IMR-90 (cell line): ENCODE measurements around the gene ZDHHC1. TPM values are rescaled to one million over a fixed set of nuclear protein-coding genes. Genes with fewer than 3 reads are reported as not detected.
A peak's percentile ranks its signal among the peaks of the same experiment; 100 is the strongest.

ENCODE experiments used
- ATAC-seq: fragments of 200-7000 bp; cut with Tn5 transposase; 2 replicates; pipeline ENCODE4 v1.9.1; 2020; ENCODE audit warnings: low read depth, mild to moderate bottlenecking, moderate library complexity
- BruUV-seq: library from RNA; stranded (reverse); fragments of 400-500 nt; replicated peaks from 2 replicates; lab custom pipeline; 2021; lab: Mats Ljungman, UMichigan
- CTCF ChIA-PET: fragments of 300-600 bp; formaldehyde crosslinking; extraction: SDS; loops from one replicate; lab custom pipeline; 2021; ENCODE audit warnings: antibody characterized with exemption; lab: Yijun Ruan, JAX
- POLR2A ChIA-PET: fragments of 300-600 bp; sonication (Branson Sonifier 250); formaldehyde crosslinking; loops from one replicate; lab custom pipeline; 2022; ENCODE audit warnings: antibody characterized with exemption; ENCODE audit not compliant: unreplicated experiment; lab: Charles Lee
- DNase-seq: peaks from one replicate; pipeline ENCODE4 v3.0.0; 2013
- H2AFZ ChIP-seq: replicated peaks from 2 replicates; pipeline ENCODE3; 2013; ENCODE audit warnings: low read length, mild to moderate bottlenecking; ENCODE audit not compliant: poor library complexity
- H2AK5ac ChIP-seq: 2 replicates; pipeline ENCODE4 v1.6.1; 2013; ENCODE audit warnings: low read depth, low read length, inconsistent platforms
- H2AK9ac ChIP-seq: replicated peaks from 2 replicates; pipeline ENCODE3; 2013; ENCODE audit warnings: mild to moderate bottlenecking, low read depth, low read length, moderate library complexity; ENCODE audit not compliant: poor library complexity
- H2BK120ac ChIP-seq: 2 replicates; pipeline ENCODE4 v1.6.1; 2013; ENCODE audit warnings: low read depth, low read length, inconsistent platforms
- H2BK15ac ChIP-seq: 3 replicates; pipeline ENCODE4 v1.6.1; 2013; ENCODE audit warnings: low read depth, low read length, inconsistent platforms
- H2BK20ac ChIP-seq: 2 replicates; pipeline ENCODE4 v1.6.1; 2013; ENCODE audit warnings: low read depth, mild to moderate bottlenecking, inconsistent platforms, low read length, moderate library complexity
- H2BK5ac ChIP-seq: 2 replicates; pipeline ENCODE4 v1.6.1; 2013; ENCODE audit warnings: mild to moderate bottlenecking, low read depth, low read length, inconsistent platforms; ENCODE audit not compliant: poor library complexity, severe bottlenecking
- H3K14ac ChIP-seq: replicated peaks from 2 replicates; pipeline ENCODE4 v1.6.1; 2013; ENCODE audit warnings: low read depth, low read length, inconsistent platforms
- H3K18ac ChIP-seq: 2 replicates; pipeline ENCODE4 v1.6.1; 2013; ENCODE audit warnings: low read depth, low read length, control low read depth
- H3K23ac ChIP-seq: 2 replicates; pipeline ENCODE4 v1.6.1; 2013; ENCODE audit warnings: low read depth, low read length, inconsistent platforms
- H3K27ac ChIP-seq: 2 replicates; pipeline ENCODE4 v1.5.1; 2013; ENCODE audit warnings: mild to moderate bottlenecking, control low read depth, low read length; ENCODE audit not compliant: insufficient read depth
- H3K27me3 ChIP-seq: 2 replicates; pipeline ENCODE4 v1.6.1; 2013; ENCODE audit warnings: low read length; ENCODE audit not compliant: control insufficient read depth, insufficient read depth
- H3K36me3 ChIP-seq: 2 replicates; pipeline ENCODE4 v1.6.1; 2013; ENCODE audit warnings: low read length, mixed read lengths; ENCODE audit not compliant: control insufficient read depth, insufficient read depth
- H3K4ac ChIP-seq: 2 replicates; pipeline ENCODE4 v1.6.1; 2013; ENCODE audit warnings: low read depth, low read length, inconsistent platforms
- H3K4me1 ChIP-seq: 2 replicates; pipeline ENCODE4 v1.6.1; 2013; ENCODE audit warnings: low read length, mixed read lengths; ENCODE audit not compliant: control insufficient read depth, insufficient read depth
- H3K4me2 ChIP-seq: 2 replicates; pipeline ENCODE4 v1.6.1; 2013; ENCODE audit warnings: low read depth, mild to moderate bottlenecking, control low read depth, low read length, moderate library complexity
- H3K4me3 ChIP-seq: 2 replicates; pipeline ENCODE4 v1.5.1; 2013; ENCODE audit warnings: low read depth, mild to moderate bottlenecking, control low read depth, low read length, moderate library complexity; ENCODE audit not compliant: insufficient read depth
- H3K56ac ChIP-seq: 2 replicates; pipeline ENCODE4 v1.6.1; 2013; ENCODE audit warnings: low read length, inconsistent platforms; ENCODE audit not compliant: insufficient read depth; ENCODE audit errors: extremely low read depth
- H3K79me1 ChIP-seq, 2 experiments: 2 replicates each; pipeline ENCODE4 v1.6.1; 2013; ENCODE audit warnings: low read length in 2 of 2, inconsistent platforms in 1 of 2, low read depth in 1 of 2
- H3K9ac ChIP-seq: 2 replicates; pipeline ENCODE4 v1.6.1; 2013; ENCODE audit warnings: low read depth, low read length, control low read depth
- H3K9me1 ChIP-seq: 2 replicates; pipeline ENCODE4 v1.6.1; 2013; ENCODE audit warnings: low read length, inconsistent platforms; ENCODE audit not compliant: insufficient read depth
- H3K9me3 ChIP-seq: 2 replicates; pipeline ENCODE4 v1.6.1; 2013; ENCODE audit warnings: low read length; ENCODE audit not compliant: control insufficient read depth, insufficient read depth
- H4K20me1 ChIP-seq: 2 replicates; pipeline ENCODE4 v1.6.1; 2013; ENCODE audit warnings: low read length, inconsistent platforms; ENCODE audit not compliant: insufficient read depth
- H4K5ac ChIP-seq: 2 replicates; pipeline ENCODE4 v1.6.1; 2013; ENCODE audit warnings: mild to moderate bottlenecking, low read depth, low read length, control low read depth
- H4K8ac ChIP-seq, 2 experiments: 2 replicates each; pipeline ENCODE4 v1.6.1; 2013; ENCODE audit warnings: low read depth in 2 of 2, low read length in 2 of 2, control low read depth in 1 of 2, inconsistent platforms in 1 of 2
- H4K91ac ChIP-seq: 2 replicates; pipeline ENCODE4 v1.6.1; 2013; ENCODE audit warnings: low read depth, low read length, inconsistent platforms; ENCODE audit not compliant: insufficient read depth
- BHLHE40 ChIP-seq: fragments of 150-350 bp; IDR thresholded peaks from 2 replicates; pipeline ENCODE4 v1.6.1; 2016; ENCODE audit warnings: mild to moderate bottlenecking, low read depth, low read length
- CEBPB ChIP-seq: IDR thresholded peaks from 2 replicates; pipeline ENCODE4 v1.6.1; 2012; ENCODE audit warnings: low read depth, low read length, improper control_type of control experiment
- CHD1 ChIP-seq: IDR thresholded peaks from 2 replicates; pipeline ENCODE4 v1.6.1; 2012; ENCODE audit warnings: low read depth, low read length, improper control_type of control experiment
- FOS ChIP-seq: fragments of 150-350 bp; IDR thresholded peaks from 2 replicates; pipeline ENCODE4 v1.6.1; 2016; ENCODE audit warnings: low read depth, low read length
- MAFK ChIP-seq: IDR thresholded peaks from 2 replicates; pipeline ENCODE4 v1.6.1; 2012; ENCODE audit warnings: low read depth, low read length, improper control_type of control experiment
- MAZ ChIP-seq: IDR thresholded peaks from 2 replicates; pipeline ENCODE4 v1.6.1; 2012; ENCODE audit warnings: low read depth, mild to moderate bottlenecking, low read length, improper control_type of control experiment, moderate library complexity, borderline replicate concordance
- MXI1 ChIP-seq: IDR thresholded peaks from 2 replicates; pipeline ENCODE4 v1.6.1; 2012; ENCODE audit warnings: low read depth, mild to moderate bottlenecking, low read length, moderate library complexity, borderline replicate concordance
- NFE2L2 ChIP-seq: fragments of 150-350 bp; IDR thresholded peaks from 2 replicates; pipeline ENCODE4 v1.6.1; 2016; ENCODE audit warnings: low read depth, mild to moderate bottlenecking, low read length
- POLR2A ChIP-seq: IDR thresholded peaks from 2 replicates; pipeline ENCODE4 v1.6.1; 2012; ENCODE audit warnings: mild to moderate bottlenecking, low read depth, low read length
- RAD21 ChIP-seq: IDR thresholded peaks from 2 replicates; pipeline ENCODE4 v1.6.1; 2012; ENCODE audit warnings: low read length, improper control_type of control experiment
- RCOR1 ChIP-seq: IDR thresholded peaks from 2 replicates; pipeline ENCODE4 v1.6.1; 2012; ENCODE audit warnings: mild to moderate bottlenecking, low read length, improper control_type of control experiment; ENCODE audit not compliant: insufficient replicate concordance
- RFX5 ChIP-seq: IDR thresholded peaks from 2 replicates; pipeline ENCODE4 v1.8.0; 2012; ENCODE audit warnings: low read depth, mild to moderate bottlenecking, low read length, moderate library complexity
- SMC3 ChIP-seq: fragments of 150-350 bp; IDR thresholded peaks from 2 replicates; pipeline ENCODE4 v1.6.1; 2016; ENCODE audit warnings: low read depth, mild to moderate bottlenecking, antibody characterized with exemption, low read length, moderate library complexity
- WGBS, 2 experiments: methylation state at CpG; one replicate each; pipeline versions ENCODE4 v1.1.5 to v1.1.7; 2013; ENCODE audit warnings: missing lambda C conversion rate in 2 of 2; ENCODE audit not compliant: insufficient read length in 1 of 2; ENCODE audit errors: extremely low coverage in 2 of 2; 5-methylcytosine and 5-hydroxymethylcytosine counted together
- dilution Hi-C: fragments of 300-500 bp; cut with HindIII; formaldehyde crosslinking; loops from one replicate; pipeline ENCODE4 v1.14.3; 2018; ENCODE audit warnings: low sequenced_read_pairs; ENCODE audit not compliant: unreplicated experiment
- in situ Hi-C: fragments of 300-500 bp; cut with MboI; formaldehyde crosslinking; loops from 3 replicates; pipeline ENCODE4 v1.14.3; 2019; ENCODE audit warnings: low sequenced_read_pairs, inconsistent platforms, mixed read lengths
- intact Hi-C: fragments of 100-400 bp; cut with micrococcal nuclease; formaldehyde crosslinking; loops from 2 replicates; pipeline ENCODE4 v1.10.0; 2022
- polyA plus RNA-seq, 3 experiments: library from polyadenylated mRNA; depleted of rRNA; stranded (reverse); fragments of >200 nt; gene quantifications; 2 replicates each; pipeline ENCODE4 v1.2.3, GENCODE V29; 2012; ENCODE audit warnings: low replicate concordance in 1 of 3
- total RNA-seq: library from RNA; depleted of rRNA; stranded (reverse); fragments of >200 nt; gene quantifications from 2 replicates; pipeline ENCODE4 v1.2.3, GENCODE V29; 2012
- TF ChIP-seq, protein P1 (sequence below): conservative IDR thresholded peaks from 2 replicates; pipeline ENCODE4 v1.5.1; 2012; ENCODE audit warnings: mild to moderate bottlenecking, low read depth, low read length, improper control_type of control experiment
- TF ChIP-seq, protein P2 (sequence below): fragments of 150-350 bp; IDR thresholded peaks from 2 replicates; pipeline ENCODE4 v1.6.1; 2016; ENCODE audit warnings: low read depth, mild to moderate bottlenecking, low read length, moderate library complexity, borderline replicate concordance
- TF ChIP-seq, protein P3 (sequence below): fragments of 150-350 bp; IDR thresholded peaks from 2 replicates; pipeline ENCODE4 v1.6.1; 2017; ENCODE audit warnings: mild to moderate bottlenecking, antibody characterized with exemption, low read length, low read depth

ZDHHC1 gene
- total and polyA plus RNA-seq, 2 of the 4 experiments (the other 2 are of a cell fraction), result 2.0 to 5.9 TPM

DNA sequence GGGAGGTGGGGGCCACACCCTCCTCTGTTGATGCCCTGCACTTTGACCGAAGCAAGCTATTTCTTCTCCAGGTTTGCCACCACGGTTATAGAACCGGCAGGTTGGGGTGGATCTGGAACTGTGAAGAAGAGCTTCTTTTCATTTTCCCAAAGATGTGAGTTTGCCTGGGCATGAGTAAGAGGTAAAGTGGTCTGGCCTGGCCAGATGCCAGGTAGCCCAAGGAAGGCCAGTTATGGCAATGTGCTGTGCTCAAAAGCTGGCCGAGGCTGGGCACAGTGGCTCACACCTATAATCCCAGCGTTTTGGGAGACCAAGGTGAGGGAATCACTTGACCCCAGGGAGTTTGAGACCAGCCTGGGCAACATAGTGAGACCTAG is 46.0 kb upstream of the ZDHHC1 start:
- Histone ChIP-seq H2AK9ac (peak overlapping the region; percentile 5), H2AFZ (peak overlapping the region; percentile 39), H2BK120ac (no peak overlapping the region), H3K4me3 (no peak overlapping the region), H4K20me1 (peaks cover 98% of the 10 kb centered on the region), H3K4me2 (no peak overlapping the region), H3K9ac (no peak overlapping the region), H3K9me1 (peaks cover 16% of the 10 kb centered on the region), H3K79me1 (peaks cover 23 to 95% of the 10 kb centered on the region in 2 experiments), H3K4me1 (peaks cover 25% of the 10 kb centered on the region), H4K5ac (no peak overlapping the region), H2BK5ac (no peak overlapping the region), H3K23ac (no peak overlapping the region), H3K36me3 (peaks cover 6% of the 10 kb centered on the region), H3K14ac (0 out of 2 replicates have a peak overlapping the region, but pooled peaks have one; percentile 5), H3K27ac (no peak overlapping the region), H3K56ac (no peak overlapping the region), H3K4ac (no peak overlapping the region), H3K9me3 (no peaks in the 10 kb centered on the region), H2BK15ac (no peak overlapping the region), H3K18ac (no peak overlapping the region), H4K91ac (no peak overlapping the region), H4K8ac (no peak overlapping the region), H2BK20ac (no peak overlapping the region; the same call in 1 of the 2 replicates), H2AK5ac (no peak overlapping the region), H3K27me3 (no peaks in the 10 kb centered on the region)
- ATAC-seq, result no peak
- intact Hi-C loops, result no loop called here
- DNase-seq, result no peak
- TF ChIP-seq NFE2L2 (no peak), MXI1 (no peak), RCOR1 (no peak), RFX5 (no peak), BHLHE40 (no peak), SMC3 (no peak), RAD21 (no peak), MAFK (no peak), CHD1 (no peak), POLR2A (no peak), CEBPB (no peak), FOS (no peak), MAZ (no peak)
- TF ChIP-seq, protein P1, sequence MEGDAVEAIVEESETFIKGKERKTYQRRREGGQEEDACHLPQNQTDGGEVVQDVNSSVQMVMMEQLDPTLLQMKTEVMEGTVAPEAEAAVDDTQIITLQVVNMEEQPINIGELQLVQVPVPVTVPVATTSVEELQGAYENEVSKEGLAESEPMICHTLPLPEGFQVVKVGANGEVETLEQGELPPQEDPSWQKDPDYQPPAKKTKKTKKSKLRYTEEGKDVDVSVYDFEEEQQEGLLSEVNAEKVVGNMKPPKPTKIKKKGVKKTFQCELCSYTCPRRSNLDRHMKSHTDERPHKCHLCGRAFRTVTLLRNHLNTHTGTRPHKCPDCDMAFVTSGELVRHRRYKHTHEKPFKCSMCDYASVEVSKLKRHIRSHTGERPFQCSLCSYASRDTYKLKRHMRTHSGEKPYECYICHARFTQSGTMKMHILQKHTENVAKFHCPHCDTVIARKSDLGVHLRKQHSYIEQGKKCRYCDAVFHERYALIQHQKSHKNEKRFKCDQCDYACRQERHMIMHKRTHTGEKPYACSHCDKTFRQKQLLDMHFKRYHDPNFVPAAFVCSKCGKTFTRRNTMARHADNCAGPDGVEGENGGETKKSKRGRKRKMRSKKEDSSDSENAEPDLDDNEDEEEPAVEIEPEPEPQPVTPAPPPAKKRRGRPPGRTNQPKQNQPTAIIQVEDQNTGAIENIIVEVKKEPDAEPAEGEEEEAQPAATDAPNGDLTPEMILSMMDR, result no peak
- TF ChIP-seq, protein P2, sequence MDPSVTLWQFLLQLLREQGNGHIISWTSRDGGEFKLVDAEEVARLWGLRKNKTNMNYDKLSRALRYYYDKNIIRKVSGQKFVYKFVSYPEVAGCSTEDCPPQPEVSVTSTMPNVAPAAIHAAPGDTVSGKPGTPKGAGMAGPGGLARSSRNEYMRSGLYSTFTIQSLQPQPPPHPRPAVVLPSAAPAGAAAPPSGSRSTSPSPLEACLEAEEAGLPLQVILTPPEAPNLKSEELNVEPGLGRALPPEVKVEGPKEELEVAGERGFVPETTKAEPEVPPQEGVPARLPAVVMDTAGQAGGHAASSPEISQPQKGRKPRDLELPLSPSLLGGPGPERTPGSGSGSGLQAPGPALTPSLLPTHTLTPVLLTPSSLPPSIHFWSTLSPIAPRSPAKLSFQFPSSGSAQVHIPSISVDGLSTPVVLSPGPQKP, result no peak
- TF ChIP-seq, protein P3, sequence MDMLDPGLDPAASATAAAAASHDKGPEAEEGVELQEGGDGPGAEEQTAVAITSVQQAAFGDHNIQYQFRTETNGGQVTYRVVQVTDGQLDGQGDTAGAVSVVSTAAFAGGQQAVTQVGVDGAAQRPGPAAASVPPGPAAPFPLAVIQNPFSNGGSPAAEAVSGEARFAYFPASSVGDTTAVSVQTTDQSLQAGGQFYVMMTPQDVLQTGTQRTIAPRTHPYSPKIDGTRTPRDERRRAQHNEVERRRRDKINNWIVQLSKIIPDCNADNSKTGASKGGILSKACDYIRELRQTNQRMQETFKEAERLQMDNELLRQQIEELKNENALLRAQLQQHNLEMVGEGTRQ, result no peak
- dilution Hi-C loops, result no loop called here
- ChIA-PET POLR2A (interaction anchor here (1.1 kb wide), 1 partner anchor 218 kb away, joined by 3 read pairs; no protein-coding TSS in a partner anchor), CTCF (interaction anchor here (1.2 kb wide), 1 partner anchor 15 kb away, joined by 3 read pairs; no protein-coding TSS in a partner anchor)
- in situ Hi-C loops, result no loop called here
- no TSS peak for BruUV-seq
- WGBS, 2 experiments, result 73% methylated on average over 2 of the region's 5 CpGs; no CpG with 5 or more reads in 1 of the 2 experiments
